ENCODE results near the gene CELF1.

GRCh38 chr11:47573321-47573720 lies 20.4 kb upstream of the CELF1 start:
- TF ChIP-seq CTCF (IDR thresholded peaks at IDR 0.05) (no peak), POLR2A (IDR thresholded peaks at IDR 0.05) (no peak), EP300 (IDR thresholded peaks at IDR 0.05; ENCODE audit: low read depth) (no peak)
